Central memory CD8-positive, alpha-beta T cell (primary cell): ENCODE measurements around the gene TSPEAR.
A peak's percentile ranks its signal among the peaks of the same experiment; 100 is the strongest.
"Not testable (repeated sequence)": the region's sequence is repeated elsewhere in the genome, so short reads cannot be mapped to it uniquely, and the experiment has no call there.

Experiments used
- ATAC-seq: fragments of 150-1000 bp; cut with Tn5 transposase; replicated peaks from 2 replicates; pipeline ENCODE4 v1.10.0; 2022; ENCODE audit warnings: mild to moderate bottlenecking, moderate FRiP score, moderate number of reproducible peaks; ENCODE audit not compliant: poor library complexity, severe bottlenecking; ENCODE audit errors: extremely low read depth
- DNase-seq, 2 donors: peaks; one replicate each; pipeline ENCODE4 v3.0.0; 2021; ENCODE audit warnings: low spot score in 2 of 2
- H3K27ac Mint-ChIP-seq: one replicate; pipeline ENCODE4 v1.8.0; 2022; ENCODE audit warnings: low read depth, mild to moderate bottlenecking, moderate library complexity, mixed read lengths
- H3K27me3 Mint-ChIP-seq: one replicate; pipeline ENCODE4 v1.8.0; 2022; ENCODE audit warnings: mixed read lengths
- H3K36me3 Mint-ChIP-seq: one replicate; pipeline ENCODE4 v1.8.0; 2022; ENCODE audit warnings: mild to moderate bottlenecking, moderate library complexity, mixed read lengths; ENCODE audit not compliant: insufficient read depth
- H3K4me1 Mint-ChIP-seq: one replicate; pipeline ENCODE4 v1.8.0; 2022; ENCODE audit warnings: mixed read lengths
- H3K4me3 Mint-ChIP-seq: one replicate; pipeline ENCODE4 v1.8.0; 2022; ENCODE audit warnings: mild to moderate bottlenecking, moderate library complexity, mixed read lengths
- H3K9me3 Mint-ChIP-seq: one replicate; pipeline ENCODE4 v1.8.0; 2022; ENCODE audit warnings: mixed read lengths

Gene TSPEAR

DNA sequence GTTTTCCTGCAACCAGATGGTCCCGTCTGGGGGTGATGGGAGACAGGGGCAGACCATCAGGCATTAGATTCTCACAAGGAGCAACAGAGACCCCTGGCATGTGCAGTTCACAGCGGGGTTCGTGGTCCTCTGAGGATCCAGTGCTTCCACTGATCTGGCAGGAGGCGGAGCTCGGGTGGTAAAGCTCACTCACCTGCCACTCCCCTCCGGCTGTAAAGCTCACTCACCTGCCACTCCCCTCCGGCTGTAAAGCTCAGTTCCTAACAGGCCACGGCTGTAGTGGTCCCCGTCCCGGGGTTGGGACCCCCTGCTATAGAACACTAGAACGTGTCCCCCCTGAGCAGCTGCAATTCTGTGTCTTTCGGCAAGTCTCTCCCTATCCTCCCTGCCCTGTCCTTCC, 9.8 kb downstream of the TSPEAR start:
- Mint-ChIP-seq H3K4me3 (no peak overlapping the region), H3K27ac (no peak overlapping the region), H3K4me1 (peaks cover 20% of the 10 kb centered on the region), H3K36me3 (peaks cover 2% of the 10 kb centered on the region), H3K27me3 (peaks cover 100% of the 10 kb centered on the region), H3K9me3 (peaks cover 4% of the 10 kb centered on the region)
- DNase-seq = peak in 1 of 2 donors; percentile 12
- no peak for ATAC-seq

GRCh38 chr21:44701023-44701400, 10.4 kb downstream of the TSPEAR start:
- peak in 1 of 2 donors; percentile 4 for DNase-seq
- ATAC-seq = no peak
- peaks cover 100% of the 10 kb centered on the region for H3K27me3 Mint-ChIP-seq
- peaks cover 4% of the 10 kb centered on the region for H3K9me3 Mint-ChIP-seq
- no peak overlapping the region for H3K4me3 Mint-ChIP-seq
- H3K36me3 Mint-ChIP-seq = peaks cover 2% of the 10 kb centered on the region
- H3K27ac Mint-ChIP-seq = no peak overlapping the region
- peaks cover 19% of the 10 kb centered on the region for H3K4me1 Mint-ChIP-seq

DNA sequence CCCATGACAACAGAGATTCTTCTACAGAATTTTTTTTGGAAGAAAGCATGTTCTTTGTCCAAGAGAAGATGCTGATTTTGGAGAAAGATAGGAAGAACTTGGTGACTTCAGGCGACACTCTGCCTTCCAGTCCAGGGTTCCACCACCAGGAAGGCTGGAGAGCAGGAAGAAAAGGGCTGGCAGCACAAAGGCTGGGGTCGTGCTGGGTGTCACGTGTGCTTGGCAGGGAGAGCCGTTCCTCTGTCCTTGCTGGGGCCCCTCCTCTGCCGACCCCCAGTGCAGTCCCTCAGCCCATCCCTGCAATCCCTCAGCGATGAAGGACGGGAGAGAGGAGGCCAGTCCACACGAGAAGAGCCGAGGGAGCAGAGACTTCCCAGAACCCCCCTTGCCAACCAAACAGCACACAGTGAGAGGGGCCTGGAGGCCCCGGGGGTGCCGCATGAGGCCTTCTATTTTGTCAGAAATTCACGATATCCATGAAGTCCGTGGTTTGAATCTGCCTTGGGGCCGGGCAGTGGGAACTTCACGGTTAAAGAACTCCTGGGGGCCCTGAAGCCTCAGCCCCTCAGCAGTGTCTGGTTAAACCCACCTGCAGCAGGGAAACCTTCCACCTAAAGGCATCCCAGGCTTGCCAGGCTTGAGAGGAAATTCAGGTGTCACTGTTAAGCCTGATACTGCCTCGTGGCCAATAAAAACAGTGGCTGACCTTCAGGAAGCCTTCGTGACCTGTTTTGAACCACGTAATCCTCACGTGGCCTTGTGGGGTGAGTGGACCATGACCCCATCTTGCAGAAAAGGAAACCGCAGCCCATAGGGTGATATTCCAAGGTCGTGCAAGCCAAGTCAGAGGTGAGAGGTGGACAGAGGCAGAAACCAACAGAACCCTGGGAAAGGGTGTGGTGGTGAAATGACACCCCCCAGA, 11.0 kb downstream of the TSPEAR start:
- Mint-ChIP-seq H3K27me3 (peaks cover 95% of the 10 kb centered on the region), H3K36me3 (peaks cover 2% of the 10 kb centered on the region), H3K9me3 (no peaks in the 10 kb centered on the region), H3K27ac (no peak overlapping the region), H3K4me3 (no peak overlapping the region), H3K4me1 (peaks cover 15% of the 10 kb centered on the region)
- DNase-seq (peak in 1 of 2 donors; percentile 8), ATAC-seq (no peak)

DNA sequence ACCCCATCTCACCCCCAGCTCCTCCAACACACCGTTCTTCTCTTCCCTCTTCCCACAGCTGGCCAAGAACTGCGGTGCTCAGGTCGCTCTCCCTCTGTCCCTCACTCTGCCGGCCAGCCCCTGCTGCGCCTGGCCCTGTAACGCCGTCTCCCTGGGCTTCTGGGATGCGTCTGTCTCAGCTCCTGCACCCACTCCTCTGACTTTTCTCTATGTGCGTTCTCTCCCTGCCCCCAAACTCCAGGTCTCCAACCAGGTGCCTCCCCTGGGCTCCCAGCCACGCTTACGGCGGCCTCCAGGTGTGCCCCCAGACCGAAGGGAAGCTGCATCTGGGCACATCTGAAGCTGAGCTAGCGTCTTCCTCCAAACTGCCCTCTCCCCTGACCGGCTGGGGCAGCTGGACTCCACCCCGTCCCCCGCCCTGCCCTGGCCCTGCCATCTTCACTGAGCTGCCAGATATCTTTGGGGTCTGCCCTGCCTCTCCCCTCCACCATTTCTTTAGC, 11.8 kb downstream of the TSPEAR start:
- ATAC-seq (no peak), DNase-seq (no peak)
- Mint-ChIP-seq H3K36me3 (peaks cover 2% of the 10 kb centered on the region), H3K27ac (no peak overlapping the region), H3K4me1 (peaks cover 15% of the 10 kb centered on the region), H3K4me3 (no peak overlapping the region), H3K27me3 (peaks cover 86% of the 10 kb centered on the region), H3K9me3 (no peaks in the 10 kb centered on the region)

- H3K27ac Mint-ChIP-seq = peak overlapping the region; percentile 33
- H3K4me1 Mint-ChIP-seq = peaks cover 15% of the 10 kb centered on the region
- H3K27me3 Mint-ChIP-seq = peaks cover 72% of the 10 kb centered on the region
- H3K4me3 Mint-ChIP-seq = no peak overlapping the region
- DNase-seq (no peak), ATAC-seq (no peak)
- H3K9me3 Mint-ChIP-seq = no peaks in the 10 kb centered on the region
- peaks cover 2% of the 10 kb centered on the region for H3K36me3 Mint-ChIP-seq
These were observed 13.3 kb downstream of the TSPEAR start for GRCh38 chr21:44697811-44698734.

- H3K36me3 Mint-ChIP-seq, H3K9me3 Mint-ChIP-seq, ATAC-seq, H3K4me3 Mint-ChIP-seq: not testable (repeated sequence)
- Mint-ChIP-seq H3K4me1 (peaks cover 15% of the 10 kb centered on the region), H3K27me3 (peaks cover 64% of the 10 kb centered on the region), H3K27ac (peak within 1 kb of the TSS; percentile 44)
- DNase-seq = peak in 1 of 2 donors; percentile 12
These were observed 14.1 kb downstream of the TSPEAR start, which contains the start of gene KRTAP10-12 for GRCh38 chr21:44697172-44697810. Gene KRTAP10-12, plus strand, starts transcription at chr21:44697172. Its CDS starts 30 bp downstream, at chr21:44697202.

DNA sequence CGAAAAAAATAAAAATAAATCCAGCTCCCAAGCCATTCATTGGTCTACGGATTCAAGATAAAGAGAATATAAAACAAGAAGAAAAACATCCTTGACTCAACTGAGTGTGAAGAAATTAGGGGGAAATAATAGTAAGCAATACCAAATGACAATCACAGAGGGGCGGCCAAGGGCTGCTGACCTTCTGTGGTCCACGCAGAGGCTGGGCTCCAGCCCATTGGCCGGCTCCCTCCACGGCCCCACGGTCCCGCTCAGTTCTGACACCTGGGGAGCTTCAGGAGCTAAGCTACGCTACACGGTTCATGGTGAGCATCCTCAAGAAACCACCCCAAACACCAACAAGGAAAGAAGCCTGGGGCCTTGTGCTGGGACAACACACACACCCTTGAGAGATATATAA, 14.8 kb downstream of the TSPEAR start:
- H3K27ac Mint-ChIP-seq = peak overlapping the region; percentile 44
- H3K4me1 Mint-ChIP-seq = peaks cover 15% of the 10 kb centered on the region
- H3K4me3 Mint-ChIP-seq = no peak overlapping the region
- H3K27me3 Mint-ChIP-seq = peaks cover 57% of the 10 kb centered on the region
- no peak for ATAC-seq
- no peak for DNase-seq
- peaks cover 2% of the 10 kb centered on the region for H3K36me3 Mint-ChIP-seq
- peaks cover 8% of the 10 kb centered on the region for H3K9me3 Mint-ChIP-seq

DNA sequence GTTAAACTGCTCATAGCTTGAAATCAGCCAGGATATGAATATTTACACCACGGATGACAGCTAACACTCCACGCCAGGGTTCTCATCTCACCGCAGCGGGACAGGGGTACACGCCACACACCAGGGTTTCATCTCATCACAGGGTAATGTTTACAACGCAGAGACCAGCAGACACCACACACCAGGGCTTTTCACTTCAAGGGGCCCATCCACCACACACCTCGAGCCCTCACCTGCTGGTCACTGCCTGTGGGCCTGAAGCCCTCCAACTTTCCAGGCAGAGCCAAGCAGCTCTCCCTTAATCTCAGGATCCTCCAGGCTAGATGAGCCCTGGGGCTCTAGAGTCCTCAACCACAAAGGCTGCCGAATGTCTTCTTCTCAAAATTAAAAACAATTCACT, 15.7 kb downstream of the TSPEAR start:
- H3K4me1 Mint-ChIP-seq = peaks cover 15% of the 10 kb centered on the region
- ATAC-seq (no peak), DNase-seq (no peak)
- no peaks in the 10 kb centered on the region for H3K36me3 Mint-ChIP-seq
- no peak overlapping the region for H3K4me3 Mint-ChIP-seq
- H3K27ac Mint-ChIP-seq = no peak overlapping the region
- H3K9me3 Mint-ChIP-seq = peaks cover 8% of the 10 kb centered on the region
- H3K27me3 Mint-ChIP-seq = peaks cover 47% of the 10 kb centered on the region

DNA sequence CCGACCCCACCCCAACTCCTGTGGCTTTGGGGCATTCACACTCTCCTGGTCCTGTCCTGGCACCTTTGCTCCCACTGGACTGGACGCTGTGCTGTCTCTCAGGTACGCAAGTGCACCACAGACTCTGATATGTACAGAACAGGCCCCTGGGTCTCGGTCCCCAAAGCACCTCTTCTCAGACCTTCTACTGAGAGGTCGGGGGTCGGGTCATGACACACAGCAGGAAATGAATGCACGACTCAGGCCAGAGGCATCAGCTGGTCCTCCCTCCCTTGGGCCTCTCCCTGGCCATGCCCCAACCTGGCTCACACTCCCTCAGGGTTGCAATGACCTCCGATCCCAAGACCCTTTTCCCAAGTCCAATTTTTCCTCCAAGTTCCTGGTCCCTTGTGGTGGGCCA, 16.2 kb downstream of the TSPEAR start:
- no peak for ATAC-seq
- Mint-ChIP-seq H3K36me3 (no peaks in the 10 kb centered on the region), H3K9me3 (peaks cover 8% of the 10 kb centered on the region), H3K4me3 (no peak overlapping the region), H3K27ac (no peak overlapping the region), H3K4me1 (peaks cover 15% of the 10 kb centered on the region), H3K27me3 (peaks cover 43% of the 10 kb centered on the region)
- DNase-seq = no peak

DNA sequence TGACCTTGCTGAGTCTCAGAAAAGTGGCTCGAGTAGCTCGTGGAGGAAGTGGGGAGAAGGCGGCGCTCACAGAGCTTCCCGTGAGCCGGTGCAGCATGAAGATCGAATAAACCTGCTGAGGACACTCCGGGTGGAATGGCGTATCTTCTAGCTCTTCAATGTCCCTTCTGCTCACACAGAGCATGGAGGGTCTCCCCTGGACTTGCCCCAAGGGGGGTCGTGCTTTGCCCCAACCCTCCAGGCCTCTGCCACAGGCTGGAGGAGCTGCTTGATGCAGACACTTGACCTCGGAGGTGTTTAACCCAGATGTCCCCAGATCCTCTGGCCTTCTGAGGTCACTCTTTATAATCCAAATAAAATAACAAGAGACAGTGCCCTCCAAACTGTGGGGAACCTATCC, 16.6 kb downstream of the TSPEAR start:
- no peak overlapping the region for H3K4me3 Mint-ChIP-seq
- no peak for ATAC-seq
- peaks cover 8% of the 10 kb centered on the region for H3K9me3 Mint-ChIP-seq
- no peak overlapping the region for H3K27ac Mint-ChIP-seq
- peaks cover 15% of the 10 kb centered on the region for H3K4me1 Mint-ChIP-seq
- H3K36me3 Mint-ChIP-seq = no peaks in the 10 kb centered on the region
- no peak for DNase-seq
- H3K27me3 Mint-ChIP-seq = peaks cover 39% of the 10 kb centered on the region

GRCh38 chr21:44692798-44693512, 18.4 kb downstream of the TSPEAR start:
- Mint-ChIP-seq H3K36me3 (no peaks in the 10 kb centered on the region), H3K27ac (no peak overlapping the region), H3K9me3 (peaks cover 8% of the 10 kb centered on the region), H3K27me3 (peaks cover 20% of the 10 kb centered on the region), H3K4me1 (peaks cover 8% of the 10 kb centered on the region), H3K4me3 (no peak overlapping the region)
- no peak for DNase-seq
- ATAC-seq = no peak
